Astrocyte (in vitro differentiated cells and primary cell): ENCODE measurements around the gene STARD8.

Experiments
- EZH2 ChIP-seq: IDR thresholded peaks from 2 replicates; pipeline ENCODE4 v1.6.1; 2012; ENCODE audit warnings: mild to moderate bottlenecking, low read length, inconsistent platforms; ENCODE audit not compliant: insufficient read depth
- TF ChIP-seq, protein P1 (sequence below): IDR thresholded peaks from 2 replicates; pipeline ENCODE4 v1.5.1; 2011; ENCODE audit warnings: low read depth, mild to moderate bottlenecking, inconsistent platforms, low read length, moderate library complexity; ENCODE audit not compliant: insufficient read depth

DNA sequence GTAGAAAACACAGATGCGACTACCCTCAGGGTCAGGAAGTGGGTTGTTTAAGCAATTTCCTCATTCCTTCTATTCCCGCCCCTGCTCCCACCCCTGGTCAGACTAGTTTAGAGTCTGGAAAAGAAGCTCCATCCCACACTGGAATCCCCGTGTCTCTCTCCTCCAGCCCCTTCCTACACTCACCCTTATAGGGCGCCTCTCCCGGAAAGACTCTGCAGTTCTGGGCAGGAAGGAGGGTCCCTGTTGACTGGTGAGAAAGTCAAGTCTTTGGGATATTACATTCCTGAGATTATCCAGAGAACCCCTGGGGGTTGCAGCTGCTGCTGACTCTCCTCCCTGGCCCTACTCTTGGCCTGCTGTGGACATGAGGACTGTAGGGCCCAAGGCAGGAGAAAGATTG, 11.9 kb downstream of the STARD8 start:
- TF ChIP-seq, protein P1, sequence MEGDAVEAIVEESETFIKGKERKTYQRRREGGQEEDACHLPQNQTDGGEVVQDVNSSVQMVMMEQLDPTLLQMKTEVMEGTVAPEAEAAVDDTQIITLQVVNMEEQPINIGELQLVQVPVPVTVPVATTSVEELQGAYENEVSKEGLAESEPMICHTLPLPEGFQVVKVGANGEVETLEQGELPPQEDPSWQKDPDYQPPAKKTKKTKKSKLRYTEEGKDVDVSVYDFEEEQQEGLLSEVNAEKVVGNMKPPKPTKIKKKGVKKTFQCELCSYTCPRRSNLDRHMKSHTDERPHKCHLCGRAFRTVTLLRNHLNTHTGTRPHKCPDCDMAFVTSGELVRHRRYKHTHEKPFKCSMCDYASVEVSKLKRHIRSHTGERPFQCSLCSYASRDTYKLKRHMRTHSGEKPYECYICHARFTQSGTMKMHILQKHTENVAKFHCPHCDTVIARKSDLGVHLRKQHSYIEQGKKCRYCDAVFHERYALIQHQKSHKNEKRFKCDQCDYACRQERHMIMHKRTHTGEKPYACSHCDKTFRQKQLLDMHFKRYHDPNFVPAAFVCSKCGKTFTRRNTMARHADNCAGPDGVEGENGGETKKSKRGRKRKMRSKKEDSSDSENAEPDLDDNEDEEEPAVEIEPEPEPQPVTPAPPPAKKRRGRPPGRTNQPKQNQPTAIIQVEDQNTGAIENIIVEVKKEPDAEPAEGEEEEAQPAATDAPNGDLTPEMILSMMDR: no peak
- no peak for TF ChIP-seq EZH2
